Memory B cell (primary cell): ENCODE measurements around the gene MAGI3.

ENCODE experiments used
- ATAC-seq: fragments of 150-1000 bp; cut with Tn5 transposase; 2 replicates; pipeline ENCODE4 v1.10.0; 2021; ENCODE audit warnings: low read depth, mild to moderate bottlenecking, moderate library complexity
- DNase-seq, 2 donors: peaks; one replicate each; pipeline ENCODE4 v3.0.0; 2022; ENCODE audit warnings: low spot score in 2 of 2
- H3K27ac Mint-ChIP-seq: one replicate; pipeline ENCODE4 v1.8.0; 2022; ENCODE audit warnings: mild to moderate bottlenecking, moderate library complexity, mixed read lengths
- H3K27me3 Mint-ChIP-seq: one replicate; pipeline ENCODE4 v1.8.0; 2022; ENCODE audit warnings: mixed read lengths
- H3K36me3 Mint-ChIP-seq: one replicate; pipeline ENCODE4 v1.8.0; 2022; ENCODE audit warnings: mild to moderate bottlenecking, mixed read lengths
- H3K4me1 Mint-ChIP-seq: one replicate; pipeline ENCODE4 v1.8.0; 2022; ENCODE audit warnings: mixed read lengths
- H3K4me3 Mint-ChIP-seq: one replicate; pipeline ENCODE4 v1.8.0; 2022; ENCODE audit warnings: mild to moderate bottlenecking, moderate library complexity, mixed read lengths
- H3K9me3 Mint-ChIP-seq: one replicate; pipeline ENCODE4 v1.8.0; 2022; ENCODE audit warnings: mixed read lengths

Gene MAGI3

DNA sequence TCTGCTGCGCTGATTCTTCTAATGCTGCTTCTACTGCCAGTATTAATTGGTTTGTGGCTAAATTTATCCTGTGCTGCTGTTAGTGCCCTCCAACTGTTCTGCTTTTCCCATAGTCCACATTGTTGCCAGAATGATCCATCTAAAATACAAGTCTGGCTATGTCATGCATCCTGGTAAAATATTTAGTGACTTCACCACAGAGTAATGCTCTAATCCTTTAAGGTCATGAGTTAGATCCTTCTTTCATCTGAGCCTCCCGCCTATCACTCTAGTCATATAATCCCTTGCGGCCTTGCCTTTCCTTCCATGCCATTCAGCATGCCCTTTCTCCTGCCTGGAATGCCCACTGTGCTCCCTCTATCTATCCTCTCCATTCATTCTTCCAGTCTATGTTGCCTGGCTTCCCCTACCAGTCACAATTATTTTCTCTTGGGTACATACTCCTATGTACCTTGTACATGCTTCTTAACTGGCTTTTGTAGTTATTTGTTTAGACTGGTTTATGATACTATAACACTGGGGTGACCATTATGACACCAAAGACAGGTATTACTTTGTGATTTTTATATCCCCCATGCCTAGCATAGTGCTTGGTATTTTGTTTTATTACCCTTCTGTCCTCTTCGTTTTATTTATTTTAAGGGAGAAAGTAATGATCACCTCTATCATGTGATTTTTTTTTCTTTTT, 144.0 kb downstream of the MAGI3 start:
- Mint-ChIP-seq H3K27ac (no peak overlapping the region), H3K4me1 (no peaks in the 10 kb centered on the region), H3K27me3 (peaks cover 4% of the 10 kb centered on the region), H3K9me3 (no peaks in the 10 kb centered on the region), H3K36me3 (no peaks in the 10 kb centered on the region), H3K4me3 (no peak overlapping the region)
- ATAC-seq: no peak
- no peak for DNase-seq

DNA sequence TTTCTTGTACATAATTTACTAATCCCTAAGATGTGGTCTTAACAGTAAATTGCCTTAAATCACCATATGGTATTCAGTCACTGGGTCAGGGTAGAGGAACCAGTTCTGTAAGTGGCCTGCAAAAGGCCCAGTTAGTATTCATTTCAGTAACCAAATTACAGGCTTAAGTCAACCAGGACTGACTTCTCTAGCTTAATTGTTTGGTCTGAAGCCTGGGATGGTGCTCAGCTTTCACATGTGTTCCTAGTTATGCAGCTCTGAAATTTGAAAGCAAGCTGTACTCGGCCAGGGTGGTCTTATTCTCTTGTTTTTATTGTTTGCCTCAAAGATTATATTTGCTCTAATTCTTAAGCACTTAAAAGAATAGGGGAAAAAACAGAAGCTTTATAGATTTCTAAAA, 144.6 kb downstream of the MAGI3 start:
- ATAC-seq (no peak), DNase-seq (no peak)
- Mint-ChIP-seq H3K4me1 (no peaks in the 10 kb centered on the region), H3K4me3 (no peak overlapping the region), H3K36me3 (no peaks in the 10 kb centered on the region), H3K27me3 (peaks cover 4% of the 10 kb centered on the region), H3K9me3 (no peaks in the 10 kb centered on the region), H3K27ac (no peak overlapping the region)

DNA sequence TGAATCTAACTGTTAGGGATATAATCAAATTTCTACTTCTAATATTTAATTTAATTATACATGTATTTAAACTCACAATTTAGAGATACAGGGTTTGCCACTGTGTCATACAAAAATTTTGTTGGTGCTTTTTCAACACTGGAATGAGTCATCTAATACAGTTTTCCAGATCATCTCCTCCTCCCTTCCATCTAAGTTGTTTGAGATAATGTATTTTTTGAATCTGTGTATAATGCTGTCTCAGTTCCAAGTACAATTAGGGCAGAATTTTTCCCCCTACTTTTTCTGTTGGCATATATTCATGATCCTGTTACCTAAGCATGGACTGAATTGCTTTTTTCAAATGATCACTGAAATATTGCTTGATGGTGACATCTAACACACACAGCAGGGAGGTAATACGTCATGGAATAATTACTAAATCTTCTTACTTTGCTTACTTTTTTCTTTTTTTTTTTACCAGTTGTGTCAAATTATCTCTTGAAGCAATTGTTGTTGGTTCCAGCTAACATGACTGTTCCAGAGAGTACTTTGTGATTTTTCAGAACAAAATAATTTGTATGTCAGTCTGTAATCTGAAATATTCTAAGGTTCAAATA, 146.0 kb downstream of the MAGI3 start:
- DNase-seq (no peak), ATAC-seq (no peak)
- no peak overlapping the region for H3K4me3 Mint-ChIP-seq
- H3K9me3 Mint-ChIP-seq: no peaks in the 10 kb centered on the region
- H3K36me3 Mint-ChIP-seq: no peaks in the 10 kb centered on the region
- no peaks in the 10 kb centered on the region for H3K4me1 Mint-ChIP-seq
- H3K27me3 Mint-ChIP-seq: peaks cover 4% of the 10 kb centered on the region
- no peak overlapping the region for H3K27ac Mint-ChIP-seq

DNA sequence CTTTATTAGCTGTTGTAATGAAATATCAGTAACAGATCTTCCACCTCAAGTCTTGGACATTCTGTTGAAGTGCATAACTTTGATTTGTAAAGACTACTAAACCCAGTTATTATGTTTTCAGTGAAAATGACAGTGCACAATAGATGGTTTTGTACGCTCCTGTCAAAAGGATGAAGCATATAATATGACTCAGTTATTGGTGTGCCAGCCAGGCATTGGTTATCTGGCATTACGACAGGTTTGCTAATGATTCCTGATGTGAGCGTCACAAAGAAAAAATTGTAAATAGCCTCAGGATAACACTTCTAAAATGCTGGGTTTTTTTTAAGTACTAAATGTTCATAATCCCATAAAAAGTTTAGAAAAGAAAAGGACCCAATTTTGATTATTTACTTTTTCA, 147.9 kb downstream of the MAGI3 start:
- DNase-seq (no peak), ATAC-seq (no peak)
- Mint-ChIP-seq H3K4me1 (no peaks in the 10 kb centered on the region), H3K9me3 (no peaks in the 10 kb centered on the region), H3K4me3 (no peak overlapping the region), H3K36me3 (no peaks in the 10 kb centered on the region), H3K27ac (no peak overlapping the region), H3K27me3 (peaks cover 4% of the 10 kb centered on the region)

DNA sequence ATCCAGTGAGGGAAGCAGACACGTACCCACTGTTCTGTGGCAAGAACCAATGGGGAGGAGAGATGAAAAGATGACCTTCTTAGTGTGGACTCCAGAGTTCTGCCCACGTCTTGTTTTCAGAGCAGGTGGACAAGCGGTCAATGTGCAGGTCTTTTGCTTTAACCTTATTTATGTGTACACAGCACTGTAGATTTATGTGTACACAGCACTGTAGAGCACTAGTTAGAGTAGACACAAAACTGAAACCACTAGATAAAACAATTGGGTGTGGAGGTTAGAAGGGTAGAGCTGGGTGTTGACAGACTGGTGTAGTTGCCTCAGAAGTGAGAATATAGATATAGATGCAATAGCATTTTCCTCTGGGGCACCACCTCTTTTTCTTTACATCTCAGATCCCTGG, 150.0 kb downstream of the MAGI3 start:
- ATAC-seq: no peak
- Mint-ChIP-seq H3K27ac (no peak overlapping the region), H3K4me3 (no peak overlapping the region), H3K27me3 (no peaks in the 10 kb centered on the region), H3K4me1 (no peaks in the 10 kb centered on the region), H3K36me3 (no peaks in the 10 kb centered on the region), H3K9me3 (no peaks in the 10 kb centered on the region)
- DNase-seq: no peak

DNA sequence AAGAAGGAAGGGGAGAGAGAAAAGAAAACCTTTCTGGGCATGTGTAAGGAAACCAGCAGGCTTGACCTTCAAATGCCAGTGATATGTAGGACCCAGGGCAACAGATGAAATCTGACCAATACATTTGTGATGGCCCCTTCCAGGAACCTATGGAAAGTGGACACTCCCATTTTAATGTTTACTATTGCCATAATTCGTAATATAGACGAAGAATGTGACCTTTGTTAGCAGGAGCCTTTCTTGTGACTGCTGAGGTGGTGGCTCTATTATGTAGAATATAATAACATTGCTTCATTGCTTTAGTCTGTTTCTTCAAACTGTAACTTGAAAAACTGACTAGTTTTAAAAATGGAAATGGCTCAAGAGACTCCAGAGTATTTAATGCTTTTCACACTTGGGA, 150.8 kb downstream of the MAGI3 start:
- Mint-ChIP-seq H3K27ac (no peak overlapping the region), H3K36me3 (no peaks in the 10 kb centered on the region), H3K4me1 (no peaks in the 10 kb centered on the region), H3K9me3 (no peaks in the 10 kb centered on the region), H3K4me3 (no peak overlapping the region), H3K27me3 (no peaks in the 10 kb centered on the region)
- DNase-seq (no peak), ATAC-seq (no peak)

DNA sequence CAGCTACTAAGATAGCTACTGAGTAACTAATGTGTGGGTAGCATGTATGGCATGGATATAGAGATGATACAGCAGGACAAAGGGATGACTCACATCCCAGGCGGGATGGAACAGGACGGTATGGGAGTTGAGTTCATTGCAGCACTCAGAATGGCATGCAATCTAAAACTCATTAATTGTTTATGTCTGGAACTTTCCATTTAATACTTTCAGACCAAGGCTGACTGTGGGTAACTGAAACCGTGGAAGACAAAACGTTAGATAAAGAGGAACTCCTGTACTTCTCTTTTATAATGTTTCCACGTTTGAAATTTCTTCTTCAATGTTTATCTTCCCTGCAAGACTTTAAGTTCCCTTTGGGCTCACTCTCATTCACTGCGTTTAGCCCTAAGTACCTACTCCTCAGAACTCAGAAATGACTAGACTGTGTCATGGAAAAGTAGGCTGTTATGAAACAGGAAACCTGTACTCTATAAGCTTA, 151.9 kb downstream of the MAGI3 start:
- no peak for DNase-seq
- Mint-ChIP-seq H3K9me3 (no peaks in the 10 kb centered on the region), H3K36me3 (no peaks in the 10 kb centered on the region), H3K27ac (no peak overlapping the region), H3K27me3 (no peaks in the 10 kb centered on the region), H3K4me3 (no peak overlapping the region), H3K4me1 (no peaks in the 10 kb centered on the region)
- ATAC-seq: no peak

DNA sequence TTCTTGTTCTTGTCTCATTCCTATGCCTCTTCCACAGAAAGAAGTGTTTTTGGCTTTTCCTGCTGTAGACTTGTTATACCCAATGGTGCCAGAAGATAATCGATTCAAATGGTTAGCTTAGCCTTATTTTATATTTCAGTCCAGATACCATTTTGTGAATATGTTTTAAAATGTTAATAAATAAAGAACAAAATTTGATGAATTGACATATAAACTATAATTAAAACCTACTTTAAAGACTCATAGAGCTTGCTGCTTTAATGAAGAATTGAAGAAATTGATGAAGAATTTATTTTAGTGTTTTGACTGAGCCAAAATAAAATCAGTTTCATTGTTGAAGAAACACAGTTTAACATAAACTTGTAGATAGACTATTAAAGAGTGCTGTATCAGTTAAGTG, 152.8 kb downstream of the MAGI3 start:
- H3K9me3 Mint-ChIP-seq: no peaks in the 10 kb centered on the region
- H3K4me1 Mint-ChIP-seq: no peaks in the 10 kb centered on the region
- no peak for ATAC-seq
- H3K4me3 Mint-ChIP-seq: no peak overlapping the region
- no peaks in the 10 kb centered on the region for H3K36me3 Mint-ChIP-seq
- no peaks in the 10 kb centered on the region for H3K27me3 Mint-ChIP-seq
- no peak overlapping the region for H3K27ac Mint-ChIP-seq
- DNase-seq: no peak

DNA sequence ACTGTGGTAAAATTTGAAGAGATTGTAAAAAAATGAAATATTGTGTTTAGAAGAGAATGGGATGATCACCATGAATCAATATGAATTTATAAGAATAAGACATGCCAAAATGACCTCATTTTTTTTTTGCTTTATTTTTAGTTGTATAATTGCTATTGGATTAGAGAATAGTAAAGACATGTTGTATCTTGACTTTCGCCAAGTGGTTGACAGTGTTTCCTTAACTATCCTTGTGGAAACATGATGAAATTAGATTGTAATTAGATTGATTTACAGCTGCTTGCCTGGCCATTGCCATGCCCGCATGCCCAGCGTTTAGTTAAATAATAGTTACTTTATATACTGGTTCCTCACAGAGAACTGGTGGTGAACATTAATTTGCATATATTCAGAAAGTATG, 154.9 kb downstream of the MAGI3 start:
- no peak for DNase-seq
- Mint-ChIP-seq H3K27me3 (no peaks in the 10 kb centered on the region), H3K4me1 (no peaks in the 10 kb centered on the region), H3K27ac (no peak overlapping the region), H3K4me3 (no peak overlapping the region), H3K9me3 (no peaks in the 10 kb centered on the region), H3K36me3 (peaks cover 2% of the 10 kb centered on the region)
- no peak for ATAC-seq

DNA sequence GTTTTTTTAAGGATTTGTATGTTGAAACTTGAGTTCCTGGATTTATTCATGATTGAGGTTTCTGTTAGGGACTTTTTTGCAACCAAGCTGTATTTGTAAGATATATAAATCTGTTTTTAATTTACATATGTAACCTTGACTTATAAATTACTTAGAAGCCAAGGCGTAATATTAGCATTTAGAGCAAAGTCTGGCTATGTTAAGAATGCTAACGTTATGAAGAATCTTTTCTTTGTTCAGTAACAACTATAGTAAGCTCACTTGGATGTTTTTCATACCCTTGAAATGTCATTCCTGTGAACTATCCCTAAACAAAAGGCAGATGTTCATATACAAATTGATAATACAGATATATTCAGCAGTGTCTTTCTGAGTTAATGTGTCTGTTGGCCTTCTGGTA, 155.3 kb downstream of the MAGI3 start:
- ATAC-seq (no peak), DNase-seq (no peak)
- Mint-ChIP-seq H3K27ac (no peak overlapping the region), H3K9me3 (no peaks in the 10 kb centered on the region), H3K4me1 (no peaks in the 10 kb centered on the region), H3K27me3 (no peaks in the 10 kb centered on the region), H3K36me3 (peaks cover 2% of the 10 kb centered on the region), H3K4me3 (no peak overlapping the region)

DNA sequence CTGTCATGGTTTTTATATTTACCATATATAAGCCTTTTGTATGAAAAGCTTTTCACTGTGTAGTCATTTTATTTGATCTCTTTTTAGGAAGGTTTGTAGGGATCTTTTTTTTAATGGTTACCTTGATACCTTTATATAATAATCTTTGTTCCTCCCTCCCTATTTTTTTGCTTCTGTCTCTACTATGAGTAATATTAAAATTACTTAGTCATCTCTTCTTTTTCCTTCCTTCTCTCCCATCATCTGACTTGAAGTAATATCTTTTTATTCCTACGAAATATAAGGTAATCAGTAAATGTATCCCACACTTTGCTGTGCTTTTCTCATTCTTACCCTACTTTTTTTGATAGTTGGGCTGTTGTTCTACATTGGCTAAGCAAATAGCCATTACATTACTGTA, 161.4 kb downstream of the MAGI3 start:
- Mint-ChIP-seq H3K9me3 (peaks cover 3% of the 10 kb centered on the region), H3K4me1 (no peaks in the 10 kb centered on the region), H3K4me3 (no peak overlapping the region), H3K27me3 (peaks cover 2% of the 10 kb centered on the region), H3K36me3 (peaks cover 11% of the 10 kb centered on the region), H3K27ac (no peak overlapping the region)
- DNase-seq (no peak), ATAC-seq (no peak)

DNA sequence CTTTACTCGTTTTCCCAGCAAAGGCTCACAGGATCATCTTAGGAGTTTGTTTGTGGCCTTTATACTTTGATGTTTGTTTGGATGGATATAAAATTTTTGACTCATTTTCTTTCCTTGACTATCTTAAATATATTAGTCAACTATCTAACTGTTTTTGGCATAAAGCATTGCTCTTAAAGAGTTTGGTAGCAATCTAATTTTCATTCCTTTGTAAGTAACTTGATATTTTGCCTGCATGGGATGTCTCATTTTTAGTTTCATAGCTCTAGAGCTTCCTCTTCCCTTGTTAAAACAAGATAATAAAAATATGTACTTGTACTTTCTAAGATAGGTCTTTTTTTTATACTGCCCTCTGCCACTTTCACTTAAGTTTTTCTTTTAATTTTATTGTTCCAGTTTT, 161.9 kb downstream of the MAGI3 start:
- peaks cover 2% of the 10 kb centered on the region for H3K27me3 Mint-ChIP-seq
- H3K4me3 Mint-ChIP-seq: no peak overlapping the region
- H3K9me3 Mint-ChIP-seq: peaks cover 3% of the 10 kb centered on the region
- no peak overlapping the region for H3K27ac Mint-ChIP-seq
- ATAC-seq (no peak), DNase-seq (no peak)
- peaks cover 11% of the 10 kb centered on the region for H3K36me3 Mint-ChIP-seq
- H3K4me1 Mint-ChIP-seq: no peaks in the 10 kb centered on the region

DNA sequence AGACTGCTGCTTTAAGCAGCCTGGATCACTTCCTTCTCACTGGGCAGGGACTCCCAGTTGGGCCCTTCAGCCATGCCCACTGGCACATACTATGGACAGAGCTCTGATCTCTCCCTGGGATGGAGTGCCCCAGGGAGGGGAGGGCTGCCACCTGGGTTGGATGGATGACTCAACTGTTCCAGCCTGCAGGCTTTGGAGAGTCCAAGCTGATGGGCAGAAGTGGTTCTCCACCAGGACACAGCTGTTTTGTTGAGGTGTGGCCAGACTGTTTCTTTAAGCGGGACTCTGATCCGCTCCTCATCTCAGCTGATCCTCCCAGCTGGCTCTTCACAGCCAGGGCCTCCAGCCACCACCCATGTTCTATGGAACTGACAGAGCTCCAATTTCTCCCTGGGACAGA, 166.9 kb downstream of the MAGI3 start:
- no peak for DNase-seq
- no peaks in the 10 kb centered on the region for H3K4me1 Mint-ChIP-seq
- no peak overlapping the region for H3K4me3 Mint-ChIP-seq
- peaks cover 9% of the 10 kb centered on the region for H3K36me3 Mint-ChIP-seq
- peaks cover 2% of the 10 kb centered on the region for H3K27me3 Mint-ChIP-seq
- no peak for ATAC-seq
- peaks cover 13% of the 10 kb centered on the region for H3K9me3 Mint-ChIP-seq
- no peak overlapping the region for H3K27ac Mint-ChIP-seq

DNA sequence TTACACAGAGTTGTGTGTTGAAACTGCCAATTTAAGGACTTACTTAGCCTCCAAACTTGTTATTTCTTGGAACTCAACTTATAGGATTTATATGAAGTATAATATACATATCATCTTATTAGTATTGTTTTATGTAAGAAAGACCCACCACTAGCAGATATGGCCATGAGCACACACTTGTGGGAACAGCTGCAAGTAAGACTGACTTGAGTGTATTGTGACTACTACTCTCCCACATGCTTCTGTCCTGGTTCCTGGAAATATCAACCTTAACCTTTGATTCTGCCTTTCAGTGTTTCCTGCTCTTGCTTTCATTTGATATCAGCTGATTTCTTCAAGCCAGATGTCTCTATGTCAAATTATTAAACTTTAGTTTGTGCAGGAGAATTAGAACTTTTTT, 175.3 kb downstream of the MAGI3 start:
- Mint-ChIP-seq H3K4me3 (no peak overlapping the region), H3K27ac (no peak overlapping the region), H3K9me3 (peaks cover 5% of the 10 kb centered on the region), H3K27me3 (no peaks in the 10 kb centered on the region), H3K4me1 (no peaks in the 10 kb centered on the region), H3K36me3 (no peaks in the 10 kb centered on the region)
- ATAC-seq (no peak), DNase-seq (no peak)

DNA sequence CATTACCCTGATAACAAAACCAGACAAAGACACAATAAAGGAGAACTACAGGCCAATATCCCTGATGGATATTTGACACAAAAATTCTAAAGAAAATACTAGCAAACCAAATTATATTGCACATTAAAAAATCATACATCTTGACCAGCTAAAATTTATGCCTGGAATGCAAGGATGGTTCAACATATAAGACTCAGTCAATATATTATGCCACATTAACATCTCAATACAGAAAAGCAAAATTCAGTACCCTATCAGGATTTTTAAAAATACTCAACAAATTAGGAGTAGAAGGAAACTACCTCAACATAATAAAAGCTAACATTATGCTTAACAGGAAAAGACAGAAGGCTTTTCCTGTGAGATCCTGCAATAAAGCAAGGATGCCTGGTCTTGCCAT, 177.1 kb downstream of the MAGI3 start:
- peaks cover 3% of the 10 kb centered on the region for H3K9me3 Mint-ChIP-seq
- H3K27ac Mint-ChIP-seq: no peak overlapping the region
- no peak for ATAC-seq
- no peaks in the 10 kb centered on the region for H3K4me1 Mint-ChIP-seq
- H3K4me3 Mint-ChIP-seq: no peak overlapping the region
- DNase-seq: no peak
- no peaks in the 10 kb centered on the region for H3K27me3 Mint-ChIP-seq
- no peaks in the 10 kb centered on the region for H3K36me3 Mint-ChIP-seq
